ENCODE data around the gene CTBP2.
"Not testable (repeated sequence)": the region's sequence is repeated elsewhere in the genome, so short reads cannot be mapped to it uniquely, and the experiment has no call there.

CTBP2 gene

DNA sequence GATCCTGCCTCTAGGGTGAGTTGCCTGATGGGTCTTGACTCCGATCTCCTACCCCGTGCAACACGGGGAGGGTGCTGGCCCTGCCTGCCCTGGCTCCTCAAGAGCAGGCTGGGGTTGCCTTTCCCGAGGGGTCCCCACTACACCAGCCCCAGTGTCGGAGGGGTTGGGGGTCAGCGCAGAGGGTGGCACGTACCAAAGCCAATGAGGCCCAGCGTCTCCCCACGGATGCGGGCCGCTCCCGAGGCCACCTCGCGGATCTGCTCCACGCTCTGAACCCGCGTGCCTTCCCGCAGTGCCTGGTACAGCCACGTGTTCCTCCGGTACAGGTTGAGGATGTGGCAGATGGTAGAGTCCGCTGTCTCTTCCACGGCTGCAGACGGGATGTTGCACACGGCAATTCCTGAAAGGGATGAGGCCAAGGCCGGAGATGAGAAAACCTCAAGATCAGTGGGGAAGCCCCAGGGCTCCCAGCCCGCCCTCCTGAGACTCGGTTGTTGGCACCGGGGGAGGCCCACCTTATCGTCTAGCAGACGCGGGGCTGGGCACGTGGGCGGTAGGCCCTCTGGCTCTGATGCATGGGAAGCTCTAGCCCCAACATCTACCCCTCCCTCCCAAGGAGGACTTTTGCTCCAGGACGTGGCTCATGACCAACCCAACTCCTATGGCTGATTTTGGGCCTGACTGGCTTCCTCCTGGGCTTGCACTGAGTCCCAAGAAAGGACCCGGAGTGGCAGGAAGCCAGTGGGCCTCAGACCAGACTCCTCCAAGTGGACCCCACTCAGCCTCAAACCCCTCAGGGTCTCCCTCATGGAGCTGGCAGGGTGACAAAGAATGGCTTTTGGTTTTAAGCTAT lies 162.4 kb downstream of the CTBP2 start:
- DNase-seq (ENCODE audit: low read depth in 3 of 3): no peak

DNA sequence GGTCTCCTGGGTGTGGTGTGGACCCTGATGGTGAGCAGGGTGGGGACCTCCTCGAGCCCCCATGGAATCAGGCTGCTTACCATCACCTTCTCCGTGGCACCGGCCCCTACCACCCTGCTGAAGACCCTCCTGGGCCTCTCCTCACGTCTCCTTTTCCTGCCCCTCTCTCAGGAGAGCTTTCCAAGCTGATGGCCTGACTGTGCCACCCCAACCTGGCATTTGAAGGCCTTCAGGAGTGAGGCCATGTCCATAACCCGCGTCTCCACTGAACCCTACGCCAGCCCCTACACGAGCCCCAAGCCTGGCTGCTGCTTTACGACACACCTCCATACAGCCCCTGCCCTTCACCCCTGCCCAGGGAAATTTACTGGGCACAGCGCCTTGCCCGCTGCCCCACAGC lies 163.1 kb downstream of the CTBP2 start:
- DNase-seq (ENCODE audit: low read depth in 3 of 3): no peak

DNA sequence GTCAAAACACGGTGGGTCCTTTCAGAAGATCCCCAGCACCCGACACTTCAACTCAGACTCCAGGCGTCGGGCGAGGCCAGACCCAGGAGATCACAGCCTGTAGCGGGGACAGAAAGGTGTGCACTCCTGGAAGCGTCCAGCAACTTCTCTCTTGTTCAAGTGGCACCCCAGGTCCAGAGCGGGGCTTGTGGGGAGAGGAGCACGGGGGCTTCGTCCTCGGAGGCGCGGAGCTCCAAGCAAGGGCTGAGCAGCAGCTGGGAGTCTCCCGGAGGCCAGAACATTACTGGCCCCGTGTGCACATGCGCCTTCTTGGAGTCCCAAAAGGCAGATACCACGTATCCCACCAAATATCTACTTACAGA lies 163.5 kb downstream of the CTBP2 start:
- DNase-seq (ENCODE audit: low read depth in 3 of 3): no peak

DNA sequence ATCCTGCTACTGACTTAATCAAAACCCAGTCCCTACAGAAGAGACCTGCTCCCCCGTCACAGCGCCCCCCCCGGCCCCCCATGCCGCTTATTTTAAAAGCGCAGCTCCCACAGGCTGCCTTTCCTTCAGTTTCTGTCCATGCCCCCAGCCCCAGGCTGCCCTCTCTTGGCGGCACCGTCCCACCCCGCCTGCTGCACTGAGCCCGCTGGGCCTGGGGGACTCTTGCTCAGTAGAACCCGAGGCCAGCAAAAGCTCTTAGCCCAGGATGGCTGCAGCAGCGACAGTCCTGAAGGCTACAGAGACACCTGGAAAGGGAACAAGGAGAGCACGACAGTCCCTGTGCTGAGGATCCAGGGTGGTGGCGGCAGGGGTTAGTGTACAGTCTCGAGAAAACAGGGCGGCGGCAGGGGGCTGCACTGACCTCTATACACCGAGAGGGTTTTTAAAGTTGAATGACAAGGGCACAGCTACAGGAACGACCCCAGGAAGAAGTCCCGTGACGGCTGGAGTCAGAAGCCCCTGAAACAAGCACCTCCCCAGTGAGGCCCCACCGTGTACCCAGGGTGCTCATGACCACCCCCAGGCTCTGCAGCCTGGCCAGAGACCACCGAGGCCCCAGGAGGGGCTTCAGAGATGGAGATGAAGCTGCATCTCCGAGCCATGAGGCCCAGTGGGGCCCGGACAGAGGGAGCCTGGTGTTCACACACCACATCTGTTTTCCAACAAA lies 164.1 kb downstream of the CTBP2 start:
- DNase-seq (ENCODE audit: low read depth in 3 of 3): no peak

DNA sequence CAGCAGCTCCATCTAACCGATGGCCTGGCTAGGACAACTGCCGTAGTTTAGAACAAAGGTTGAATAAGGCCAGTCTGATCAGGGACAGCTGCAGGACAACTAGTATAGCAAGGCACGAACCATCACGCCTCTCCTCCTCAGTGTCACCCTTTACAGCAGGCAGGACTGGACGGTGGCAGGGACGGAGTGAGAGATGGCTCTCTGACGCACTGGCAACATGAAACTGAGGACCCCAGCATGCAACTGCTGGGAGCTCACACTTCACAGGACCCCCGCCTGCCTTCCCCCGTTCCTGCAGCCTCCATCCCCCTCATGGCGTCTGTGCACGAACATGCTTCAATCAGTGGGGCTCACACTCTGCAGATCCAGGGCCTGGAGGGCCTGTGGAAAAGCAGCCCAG lies 164.8 kb downstream of the CTBP2 start:
- DNase-seq (ENCODE audit: low read depth in 3 of 3): no peak

DNA sequence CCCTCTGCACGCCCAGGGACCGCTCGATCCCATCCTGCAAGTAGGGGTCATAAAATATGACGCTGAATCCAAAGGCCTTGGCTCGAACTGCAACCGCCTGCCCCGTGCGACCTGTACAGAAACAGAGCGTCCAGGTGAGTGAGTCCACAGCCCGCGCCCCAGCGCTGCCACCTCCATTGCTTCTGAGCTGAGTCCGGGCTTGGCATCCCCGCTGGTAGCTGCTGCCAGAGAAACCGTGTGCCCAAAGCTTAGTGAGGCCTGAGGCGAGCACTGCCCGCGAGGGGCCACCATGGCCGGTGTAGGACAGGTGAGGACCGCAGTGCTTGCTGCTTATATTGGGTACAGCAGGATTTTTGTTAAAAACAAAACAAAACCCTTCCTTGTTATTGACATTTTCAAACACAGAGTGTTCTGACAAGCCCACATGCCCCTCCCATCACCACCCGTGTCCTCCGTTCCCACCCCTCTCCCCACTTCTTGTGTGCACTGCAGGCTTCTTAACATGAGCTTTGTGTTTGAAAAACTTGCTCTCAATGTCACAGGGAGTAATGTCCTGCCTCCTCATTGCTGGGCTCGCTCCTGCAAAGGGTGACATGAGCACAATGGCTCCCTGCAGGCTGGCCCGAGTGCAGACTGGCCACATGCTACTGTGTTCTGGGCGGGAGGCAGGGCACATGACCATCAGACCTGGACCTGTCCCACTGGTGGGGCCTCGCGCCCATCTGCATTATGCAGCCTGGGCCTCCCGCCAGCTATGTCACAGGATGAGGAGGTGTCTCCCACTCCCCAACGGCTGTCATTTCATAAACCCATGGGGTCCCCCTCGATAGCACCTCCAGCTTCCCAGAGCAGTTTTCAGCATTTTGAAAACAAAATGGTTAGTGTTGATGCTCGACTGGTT lies 165.5 kb downstream of the CTBP2 start:
- DNase-seq (ENCODE audit: low read depth in 3 of 3): no peak

DNA sequence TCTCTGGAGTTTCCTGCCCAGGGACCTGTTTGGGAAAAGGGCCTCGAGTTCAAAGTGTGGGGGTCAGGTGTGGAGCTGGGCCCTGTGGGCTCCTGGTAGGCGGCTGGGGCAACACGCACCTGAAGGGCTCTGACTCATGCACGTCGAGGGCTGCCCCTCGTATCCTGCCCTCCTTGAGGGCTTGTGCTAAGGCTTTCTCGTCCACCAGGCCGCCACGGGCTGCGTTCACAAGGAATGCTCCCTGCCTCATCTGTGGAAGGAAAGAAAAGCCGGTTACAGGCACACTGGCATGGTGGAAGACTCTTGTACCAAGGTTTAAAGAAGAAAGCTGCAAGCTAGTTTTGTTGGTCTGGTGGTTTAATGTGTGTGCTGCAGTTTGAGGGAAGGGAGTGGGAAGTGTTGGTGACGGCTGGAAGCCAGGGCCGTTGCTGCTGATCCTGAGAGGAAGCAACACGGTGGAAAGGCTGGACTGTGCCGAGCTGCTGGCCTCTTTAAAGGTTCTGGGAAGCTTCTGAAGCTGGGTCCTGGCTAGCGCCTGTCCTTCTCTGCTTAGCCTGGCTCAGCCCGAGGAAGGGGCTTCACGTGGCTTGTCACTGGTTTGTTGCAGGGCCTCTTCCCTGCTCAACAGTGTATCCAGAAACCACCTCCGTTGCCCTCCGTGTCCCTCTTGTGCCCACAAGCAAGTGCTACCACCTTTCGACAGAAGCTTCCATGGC lies 166.5 kb downstream of the CTBP2 start:
- DNase-seq (ENCODE audit: low read depth in 3 of 3): no peak

DNA sequence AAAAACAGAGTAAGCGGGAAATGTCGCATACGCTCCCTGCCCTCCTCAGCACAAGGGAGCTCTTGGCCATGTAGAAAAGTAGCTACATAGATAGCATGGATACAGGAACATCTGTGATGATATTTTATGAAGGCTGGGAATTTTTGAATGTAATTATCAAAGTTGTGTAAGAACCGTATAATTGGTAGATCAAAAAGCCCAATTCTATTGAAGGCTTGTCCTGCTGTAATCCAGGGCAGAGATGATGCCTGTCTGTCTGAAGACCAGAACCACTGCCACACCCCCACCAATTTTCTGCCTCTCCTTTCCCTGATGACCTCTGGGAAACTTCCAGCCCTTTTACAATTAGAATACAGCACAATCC lies 167.0 kb downstream of the CTBP2 start:
- no peak for DNase-seq (ENCODE audit: low read depth in 3 of 3)

DNA sequence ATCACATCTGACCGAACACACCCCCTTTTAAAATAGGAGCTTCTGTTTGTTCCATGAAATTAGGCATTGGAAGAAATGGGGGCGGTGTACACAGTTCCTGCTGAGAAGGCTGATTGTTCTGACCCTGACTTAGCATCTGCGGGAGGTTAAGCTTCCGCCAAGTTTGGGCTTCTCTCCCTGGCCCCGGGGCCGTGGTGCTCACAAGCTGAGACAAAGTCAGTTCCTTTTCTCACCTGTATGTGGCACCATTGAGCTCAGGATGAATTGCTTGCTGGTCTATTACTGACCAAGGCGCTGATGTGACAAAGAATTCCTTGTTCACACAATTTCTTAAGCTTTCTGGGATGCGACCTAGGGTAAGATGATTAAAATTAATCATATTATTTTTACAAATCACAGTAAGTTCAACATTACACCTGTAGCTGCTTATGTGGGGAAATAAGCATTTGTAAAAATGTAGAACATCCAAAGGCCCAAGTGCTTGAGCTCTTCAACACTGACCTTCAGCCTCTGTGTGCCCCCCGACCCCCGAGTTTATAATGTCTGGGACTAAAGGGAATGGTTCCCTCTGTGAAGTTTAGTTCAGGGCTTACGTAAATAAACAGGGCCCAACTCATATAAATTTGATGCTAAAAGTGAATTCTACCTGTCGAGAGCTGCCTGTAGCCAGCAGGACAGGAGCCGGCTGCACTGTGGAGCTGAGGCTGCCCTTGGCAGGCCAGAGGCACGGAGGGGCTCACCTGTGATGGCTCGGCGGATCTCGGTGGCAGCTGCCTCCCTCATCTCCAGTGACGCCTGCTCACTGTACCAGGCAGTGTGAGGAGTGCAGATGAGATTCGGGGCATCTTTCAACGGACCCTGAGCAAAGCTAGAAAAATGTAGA lies 167.7 kb downstream of the CTBP2 start:
- no peak for DNase-seq (ENCODE audit: low read depth in 3 of 3)

DNA sequence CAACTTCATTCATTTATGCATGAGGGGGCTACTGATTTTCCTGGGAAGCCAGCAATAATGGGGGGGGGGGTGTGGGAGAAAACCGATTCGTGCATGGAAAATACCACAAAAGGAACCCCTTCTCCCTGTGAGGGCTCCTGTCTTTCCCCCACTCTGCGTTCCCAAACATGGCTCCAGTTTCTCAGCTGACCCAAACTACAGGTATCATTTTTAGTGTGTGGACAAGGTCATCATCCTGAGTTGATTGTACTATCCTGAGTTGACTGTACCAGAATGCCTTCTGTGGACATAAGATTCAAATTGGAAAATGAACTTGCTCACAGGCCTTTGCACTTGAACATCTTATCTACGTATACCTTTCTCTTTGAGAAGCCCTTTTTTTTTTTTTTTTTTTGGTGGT lies 168.5 kb downstream of the CTBP2 start:
- DNase-seq (ENCODE audit: low read depth in 3 of 3): no peak

DNA sequence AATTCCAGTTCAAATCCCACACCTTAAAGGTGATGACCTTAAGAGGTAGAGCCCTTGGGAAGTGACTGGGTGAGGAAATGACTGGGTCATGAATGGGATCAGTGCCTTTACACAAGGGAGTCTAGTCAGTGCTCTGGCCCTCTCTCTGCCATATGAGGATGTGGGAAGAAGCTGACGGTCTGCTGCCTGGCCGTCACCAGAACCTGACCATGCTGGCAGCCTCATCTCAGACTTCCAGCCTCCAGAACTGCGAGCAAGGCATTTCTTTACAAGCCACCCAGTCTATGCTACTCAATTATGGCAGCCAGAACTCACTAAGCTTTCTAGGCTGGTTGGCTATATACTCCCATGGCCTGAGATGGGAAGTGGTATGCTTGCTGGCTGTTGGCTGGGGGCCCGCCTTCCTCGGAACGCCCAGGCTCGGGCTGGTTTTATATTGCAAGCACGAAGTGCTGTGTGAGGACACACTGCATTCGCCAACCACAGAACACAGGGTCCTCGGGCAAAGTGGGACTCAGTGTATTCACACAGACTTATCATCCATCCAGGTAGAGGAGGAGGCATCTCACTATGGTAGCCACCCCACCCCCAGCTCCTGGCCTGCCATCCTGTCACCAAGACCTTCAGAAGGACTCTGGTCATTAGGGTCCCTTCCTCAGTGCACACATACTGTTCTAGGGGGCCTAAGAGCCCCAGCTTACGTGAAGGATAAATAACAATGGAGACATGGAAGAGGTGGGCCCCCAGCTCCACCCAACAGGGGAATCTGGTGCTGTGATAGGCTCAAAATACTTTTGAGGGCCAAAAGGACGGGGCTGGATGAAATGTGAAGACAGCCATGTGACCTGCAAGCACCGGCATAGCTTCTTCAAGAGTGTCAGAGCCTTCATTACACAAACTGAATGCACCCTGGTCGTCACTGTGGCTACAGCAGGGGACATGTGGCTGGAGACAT lies 169.4 kb downstream of the CTBP2 start:
- DNase-seq (ENCODE audit: low read depth in 3 of 3): no peak

DNA sequence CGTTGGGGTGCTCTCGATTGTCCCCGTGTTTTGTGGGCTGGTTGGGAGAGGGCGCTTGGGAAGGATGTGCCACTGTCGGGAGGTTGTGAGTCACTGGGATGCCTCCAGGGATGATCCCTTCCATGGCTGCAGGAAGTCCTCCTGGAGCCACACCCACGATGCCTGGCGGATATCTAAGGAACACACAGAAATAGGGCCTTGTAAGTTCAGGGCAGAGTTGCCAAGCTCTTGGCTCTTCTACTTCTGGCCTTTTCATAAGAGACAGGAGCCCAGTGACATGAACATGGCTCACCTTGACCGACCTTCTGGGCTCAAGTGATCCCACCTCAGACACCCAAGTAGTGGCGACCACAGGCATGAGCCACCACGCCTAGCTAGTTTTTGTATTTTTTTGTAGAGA lies 170.8 kb downstream of the CTBP2 start:
- DNase-seq (ENCODE audit: low read depth in 3 of 3): no peak

DNA sequence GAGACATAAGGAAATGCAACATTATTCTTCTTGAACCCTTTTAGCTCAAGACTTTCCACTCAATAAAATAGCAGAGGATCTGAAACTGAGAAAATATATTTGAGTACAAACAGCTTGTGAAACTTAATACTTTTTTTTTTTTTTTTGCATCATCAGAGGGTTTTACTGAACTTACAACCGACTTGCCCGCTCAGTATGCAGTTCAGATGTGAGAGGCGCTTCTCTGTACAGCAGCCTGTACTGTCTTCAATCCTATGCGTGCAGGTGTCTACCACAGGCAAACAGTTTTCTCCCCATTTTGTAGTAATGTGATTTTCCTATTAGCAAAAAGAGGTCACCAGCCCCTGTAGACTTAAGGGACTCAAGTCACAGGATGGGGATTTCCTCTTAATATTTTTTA lies 171.6 kb downstream of the CTBP2 start:
- not testable (repeated sequence) for DNase-seq (ENCODE audit: low read depth in 3 of 3)

DNA sequence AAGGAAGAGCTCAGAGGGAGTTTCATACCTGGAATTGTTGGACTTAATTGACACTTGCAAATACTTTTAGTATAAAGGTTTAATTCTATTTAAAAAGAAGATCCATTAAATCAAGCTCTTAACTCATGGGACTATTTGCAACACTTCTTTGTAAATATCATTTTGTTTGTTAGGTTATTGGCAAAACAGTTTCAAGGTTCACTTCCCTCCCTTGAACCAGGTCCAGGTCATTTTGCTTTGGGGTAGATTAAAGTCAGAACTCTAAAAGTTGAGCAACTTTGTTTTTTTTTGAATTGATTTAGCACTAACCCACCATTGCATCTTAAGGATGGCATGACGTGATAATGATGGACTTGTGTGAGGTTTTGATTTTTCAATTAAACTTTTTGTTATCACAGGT lies 172.6 kb downstream of the CTBP2 start:
- no peak for DNase-seq (ENCODE audit: low read depth in 3 of 3)

DNA sequence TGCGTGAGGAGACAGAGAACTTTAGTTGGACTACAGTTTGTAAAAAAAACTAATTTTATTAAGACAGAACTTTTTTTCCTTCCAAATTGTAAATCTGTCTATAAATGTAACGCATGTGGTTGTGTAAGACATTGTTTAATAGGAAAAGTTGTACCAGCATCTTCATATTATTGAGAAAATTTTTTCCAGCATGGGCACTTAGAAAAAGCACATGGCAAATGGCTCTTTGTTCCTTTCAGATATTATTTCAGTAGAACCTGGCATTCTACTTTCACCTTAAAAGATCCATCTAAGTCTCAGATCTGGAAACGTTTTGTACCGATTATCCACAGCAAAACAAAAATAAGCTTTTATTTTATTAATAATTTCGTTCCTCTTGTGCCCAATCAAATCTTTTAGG lies 175.2 kb downstream of the CTBP2 start:
- no peak for DNase-seq (ENCODE audit: low read depth in 3 of 3)

DNA sequence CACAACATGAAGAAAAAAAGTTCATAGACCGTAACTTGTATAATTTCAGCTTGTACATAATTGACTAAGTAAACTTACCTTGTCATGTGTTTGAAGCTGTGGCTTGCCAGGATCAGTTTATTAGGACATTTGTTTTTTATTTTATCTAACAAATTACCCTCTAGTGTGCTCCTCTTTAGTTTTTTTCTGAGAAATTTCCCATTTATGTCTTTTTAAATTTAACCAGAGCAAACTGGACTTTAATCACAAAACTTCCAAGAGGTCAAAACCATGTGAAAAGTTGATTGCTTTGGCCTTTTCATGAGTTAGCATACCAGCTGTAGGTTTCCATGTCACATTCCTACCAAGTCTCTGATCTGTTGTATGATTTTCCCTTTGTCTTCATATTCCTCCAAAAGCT lies 176.0 kb downstream of the CTBP2 start:
- DNase-seq (ENCODE audit: low read depth in 3 of 3): no peak

DNA sequence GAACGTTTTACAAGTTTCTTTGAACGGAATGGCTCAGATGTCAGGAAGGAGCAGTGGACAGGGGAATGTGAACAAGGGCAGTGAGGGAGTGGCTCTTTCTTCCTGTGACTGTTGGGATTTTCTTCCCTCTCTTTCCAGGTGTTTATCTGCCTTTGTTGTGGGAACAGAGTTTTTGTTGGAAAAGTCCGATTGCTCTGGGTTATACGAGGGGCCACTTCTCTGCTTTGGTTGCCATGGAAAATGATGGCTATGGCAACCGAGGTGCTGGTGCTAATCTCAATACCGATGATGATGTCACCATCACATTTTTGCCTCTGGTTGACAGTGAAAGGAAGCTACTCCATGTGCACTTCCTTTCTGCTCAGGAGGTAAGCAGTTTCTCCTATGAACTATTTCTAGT lies 177.0 kb downstream of the CTBP2 start:
- DNase-seq (ENCODE audit: low read depth in 3 of 3): no peak

DNA sequence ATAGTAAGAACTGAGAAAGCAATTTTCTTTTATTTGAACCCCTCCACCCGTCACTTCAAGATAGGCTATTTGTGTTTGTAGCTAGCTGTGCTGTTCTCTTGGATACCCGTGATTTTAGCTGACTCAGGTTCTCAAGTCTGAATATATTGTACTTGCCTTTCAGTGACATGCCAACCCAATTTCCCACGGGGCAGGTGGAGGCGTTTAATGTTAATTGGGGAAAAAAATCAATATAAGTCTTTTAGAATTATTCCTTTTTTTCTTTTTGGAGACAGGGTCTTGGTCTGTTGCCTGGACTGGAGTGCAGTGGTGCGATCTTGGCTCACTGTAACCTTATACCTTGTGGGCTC lies 182.0 kb downstream of the CTBP2 start:
- no peak for DNase-seq (ENCODE audit: low read depth in 3 of 3)

DNA sequence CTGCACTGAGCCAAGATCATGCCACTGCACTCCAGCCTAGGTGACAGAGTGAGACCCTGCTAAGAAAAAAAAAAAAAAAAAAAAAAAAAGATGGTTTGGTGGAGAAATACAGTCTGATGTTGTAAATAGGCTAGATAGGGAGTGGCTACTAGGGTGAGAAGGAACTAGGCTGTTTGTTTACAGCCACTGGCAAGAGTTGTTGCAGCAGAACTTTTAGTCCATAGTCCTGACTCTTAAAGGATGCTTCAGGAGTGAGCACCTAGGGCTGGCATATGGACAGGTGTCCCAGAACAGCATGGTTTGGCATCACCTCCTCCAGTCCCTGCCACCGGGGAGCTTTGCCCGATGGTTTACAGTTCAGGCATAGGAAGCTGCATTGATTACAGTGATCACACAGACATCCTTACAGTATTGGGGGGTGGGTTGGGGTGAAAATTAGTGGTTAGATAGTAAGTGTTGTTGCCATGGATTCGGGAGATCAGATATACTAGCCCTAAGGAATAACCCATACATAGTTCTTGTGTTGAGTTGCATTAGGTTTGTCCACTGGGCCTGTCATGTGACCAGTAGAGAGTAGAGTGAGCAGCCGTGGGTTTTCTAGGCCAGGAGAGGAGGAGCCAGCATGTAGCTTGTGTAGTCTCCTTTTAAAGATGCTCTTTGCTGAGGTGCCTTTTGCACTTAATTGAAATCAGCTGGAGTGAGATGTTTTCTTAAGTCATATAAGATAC lies 182.6 kb downstream of the CTBP2 start:
- DNase-seq (ENCODE audit: low read depth in 3 of 3): no peak
